Measurements from ENCODE around the gene HBS1L.

- TF ChIP-seq, protein P1, sequence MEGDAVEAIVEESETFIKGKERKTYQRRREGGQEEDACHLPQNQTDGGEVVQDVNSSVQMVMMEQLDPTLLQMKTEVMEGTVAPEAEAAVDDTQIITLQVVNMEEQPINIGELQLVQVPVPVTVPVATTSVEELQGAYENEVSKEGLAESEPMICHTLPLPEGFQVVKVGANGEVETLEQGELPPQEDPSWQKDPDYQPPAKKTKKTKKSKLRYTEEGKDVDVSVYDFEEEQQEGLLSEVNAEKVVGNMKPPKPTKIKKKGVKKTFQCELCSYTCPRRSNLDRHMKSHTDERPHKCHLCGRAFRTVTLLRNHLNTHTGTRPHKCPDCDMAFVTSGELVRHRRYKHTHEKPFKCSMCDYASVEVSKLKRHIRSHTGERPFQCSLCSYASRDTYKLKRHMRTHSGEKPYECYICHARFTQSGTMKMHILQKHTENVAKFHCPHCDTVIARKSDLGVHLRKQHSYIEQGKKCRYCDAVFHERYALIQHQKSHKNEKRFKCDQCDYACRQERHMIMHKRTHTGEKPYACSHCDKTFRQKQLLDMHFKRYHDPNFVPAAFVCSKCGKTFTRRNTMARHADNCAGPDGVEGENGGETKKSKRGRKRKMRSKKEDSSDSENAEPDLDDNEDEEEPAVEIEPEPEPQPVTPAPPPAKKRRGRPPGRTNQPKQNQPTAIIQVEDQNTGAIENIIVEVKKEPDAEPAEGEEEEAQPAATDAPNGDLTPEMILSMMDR (IDR thresholded peaks at IDR 0.05) = no peak
- TF ChIP-seq POLR2A (IDR thresholded peaks at IDR 0.05) = no peak
These were observed 13.3 kb upstream of the HBS1L start for GRCh38 chr6:135067911-135068310.
